RWPE1 (cell line): ENCODE results near the gene CREBBP.

Experiments
- CTCF ChIA-PET: fragments of 350-600 bp; sonication (Branson Sonifier 250); formaldehyde crosslinking; extraction: SDS; loops from one replicate; lab custom pipeline; 2021; lab: Yijun Ruan, JAX
- POLR2A ChIA-PET: fragments of 400-600 bp; formaldehyde crosslinking; extraction: SDS; loops from one replicate; lab custom pipeline; 2020; ENCODE audit warnings: antibody characterized with exemption; ENCODE audit not compliant: low non-redundant PET; lab: Yijun Ruan, JAX
- DNase-seq: peaks from one replicate; pipeline ENCODE4 v3.0.0; 2012; ENCODE audit warnings: low spot score
- H3K27ac ChIP-seq: fragments of 450-650 bp; 2 replicates; pipeline ENCODE4 v1.5.1; 2017
- TF ChIP-seq, protein P1 (sequence below): fragments of 450-650 bp; conservative IDR thresholded peaks from 2 replicates; pipeline ENCODE4 v1.5.1; 2017; ENCODE audit warnings: low read depth, mild to moderate bottlenecking

Gene CREBBP

DNA sequence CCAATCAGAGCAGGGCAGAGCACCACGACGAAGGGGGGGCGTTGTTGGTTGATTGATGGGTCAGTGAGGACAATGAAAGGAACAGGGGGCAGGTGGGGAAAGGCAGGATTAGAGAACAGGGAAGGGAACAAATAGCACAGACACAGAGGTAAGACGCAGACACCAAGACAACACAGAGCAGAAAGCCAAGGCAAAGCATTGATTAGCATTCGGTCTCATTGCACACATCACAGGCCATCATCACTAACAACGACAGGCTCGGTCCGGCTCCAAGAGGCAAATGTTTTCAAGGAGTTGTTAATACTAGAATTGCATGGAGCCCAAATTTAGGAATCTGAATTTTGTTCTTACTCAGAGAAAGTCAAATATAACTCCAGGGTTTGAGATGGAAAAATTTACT is 128.6 kb downstream of the CREBBP start:
- no peak for DNase-seq
- ChIA-PET POLR2A (no interaction called here), CTCF (interaction anchor here (0.6 kb wide), 1 partner anchor 800 kb away, joined by 3 read pairs; no protein-coding TSS in a partner anchor)
- no peak overlapping the region for H3K27ac ChIP-seq
- TF ChIP-seq, protein P1, sequence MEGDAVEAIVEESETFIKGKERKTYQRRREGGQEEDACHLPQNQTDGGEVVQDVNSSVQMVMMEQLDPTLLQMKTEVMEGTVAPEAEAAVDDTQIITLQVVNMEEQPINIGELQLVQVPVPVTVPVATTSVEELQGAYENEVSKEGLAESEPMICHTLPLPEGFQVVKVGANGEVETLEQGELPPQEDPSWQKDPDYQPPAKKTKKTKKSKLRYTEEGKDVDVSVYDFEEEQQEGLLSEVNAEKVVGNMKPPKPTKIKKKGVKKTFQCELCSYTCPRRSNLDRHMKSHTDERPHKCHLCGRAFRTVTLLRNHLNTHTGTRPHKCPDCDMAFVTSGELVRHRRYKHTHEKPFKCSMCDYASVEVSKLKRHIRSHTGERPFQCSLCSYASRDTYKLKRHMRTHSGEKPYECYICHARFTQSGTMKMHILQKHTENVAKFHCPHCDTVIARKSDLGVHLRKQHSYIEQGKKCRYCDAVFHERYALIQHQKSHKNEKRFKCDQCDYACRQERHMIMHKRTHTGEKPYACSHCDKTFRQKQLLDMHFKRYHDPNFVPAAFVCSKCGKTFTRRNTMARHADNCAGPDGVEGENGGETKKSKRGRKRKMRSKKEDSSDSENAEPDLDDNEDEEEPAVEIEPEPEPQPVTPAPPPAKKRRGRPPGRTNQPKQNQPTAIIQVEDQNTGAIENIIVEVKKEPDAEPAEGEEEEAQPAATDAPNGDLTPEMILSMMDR: no peak

DNA sequence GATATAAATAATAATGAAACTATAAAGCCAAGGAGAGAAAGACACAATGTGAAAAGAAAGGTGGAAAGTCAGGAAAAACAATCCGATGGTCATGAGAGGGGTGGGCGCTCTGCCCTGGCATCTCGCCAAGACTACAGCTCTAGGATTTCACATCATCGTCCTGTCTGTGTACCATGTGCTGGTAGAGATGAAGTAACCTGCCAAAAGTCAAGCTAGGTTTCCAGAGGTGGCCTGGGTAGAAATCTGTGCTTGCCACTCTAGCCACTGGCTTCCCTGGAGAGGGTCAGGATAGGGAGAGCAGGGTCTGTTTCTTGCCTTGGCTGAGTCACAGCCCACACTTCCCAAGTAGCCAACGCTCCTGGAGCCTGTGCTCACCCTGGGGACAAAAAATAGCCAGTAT is 132.2 kb downstream of the CREBBP start:
- no peak overlapping the region; the same call in 1 of the 2 replicates for H3K27ac ChIP-seq
- TF ChIP-seq, protein P1: no peak
- POLR2A ChIA-PET: no interaction called here
- CTCF ChIA-PET: no interaction called here
- DNase-seq: no peak

DNA sequence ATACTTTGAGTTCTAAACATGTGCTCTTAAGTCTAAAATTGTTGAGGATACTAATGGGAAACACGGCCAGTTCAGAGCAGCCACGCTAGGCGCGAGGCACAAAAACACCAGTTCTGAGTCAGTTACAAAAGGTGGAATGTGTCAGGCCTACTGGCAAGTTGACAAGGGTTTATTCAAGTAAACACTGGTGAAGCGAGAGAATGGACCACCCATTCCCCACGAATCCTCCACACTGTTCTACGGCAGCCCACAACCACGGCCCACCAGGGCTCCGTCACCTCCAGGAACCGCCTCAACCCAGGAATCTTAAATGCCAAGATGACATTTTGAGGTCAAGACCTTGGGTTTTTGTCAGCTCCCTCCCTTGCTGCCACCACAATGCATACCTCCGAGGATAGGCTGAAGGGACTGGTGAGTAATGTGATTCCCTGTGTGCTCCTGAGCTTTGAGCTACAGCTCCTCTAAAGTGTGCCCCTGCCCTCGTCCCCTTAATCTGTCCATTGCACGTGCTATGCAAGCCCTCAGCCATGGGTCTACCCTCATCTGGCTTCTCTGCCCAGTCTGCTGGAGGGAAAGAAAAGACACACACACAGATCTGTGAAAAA is 134.7 kb downstream of the CREBBP start:
- H3K27ac ChIP-seq: no peak overlapping the region
- CTCF ChIA-PET: interaction anchor here (0.7 kb wide), 1 partner anchor 217 kb away, joined by 3 read pairs; no protein-coding TSS in a partner anchor
- TF ChIP-seq, protein P1: no peak
- DNase-seq: no peak
- POLR2A ChIA-PET: no interaction called here

DNA sequence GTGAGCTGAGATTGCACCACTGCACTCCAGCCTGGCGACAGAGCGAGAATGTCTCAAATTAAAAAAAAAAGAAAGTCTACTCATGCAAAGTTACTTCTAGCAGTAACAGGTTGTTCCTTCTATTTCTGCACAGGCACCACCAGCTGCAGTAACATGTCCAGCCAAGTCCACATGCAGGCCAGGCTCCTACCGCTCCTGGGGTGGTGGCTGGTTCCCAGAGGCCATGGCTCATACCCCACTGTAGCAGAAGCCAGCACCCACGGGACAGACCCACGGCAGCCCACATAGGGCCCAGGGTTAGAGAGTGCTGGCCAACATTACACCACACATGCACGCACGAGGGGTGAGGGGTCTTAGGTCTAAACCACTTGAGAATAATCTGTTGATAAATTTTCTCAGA is 136.5 kb downstream of the CREBBP start:
- POLR2A ChIA-PET: no interaction called here
- TF ChIP-seq, protein P1: no peak
- no peak for DNase-seq
- CTCF ChIA-PET: interaction anchor here (0.6 kb wide), 2 partner anchors 25 to 153 kb away, joined by 3 to 4 read pairs; no protein-coding TSS in a partner anchor
- H3K27ac ChIP-seq: no peak overlapping the region; the same call in 1 of the 2 replicates

DNA sequence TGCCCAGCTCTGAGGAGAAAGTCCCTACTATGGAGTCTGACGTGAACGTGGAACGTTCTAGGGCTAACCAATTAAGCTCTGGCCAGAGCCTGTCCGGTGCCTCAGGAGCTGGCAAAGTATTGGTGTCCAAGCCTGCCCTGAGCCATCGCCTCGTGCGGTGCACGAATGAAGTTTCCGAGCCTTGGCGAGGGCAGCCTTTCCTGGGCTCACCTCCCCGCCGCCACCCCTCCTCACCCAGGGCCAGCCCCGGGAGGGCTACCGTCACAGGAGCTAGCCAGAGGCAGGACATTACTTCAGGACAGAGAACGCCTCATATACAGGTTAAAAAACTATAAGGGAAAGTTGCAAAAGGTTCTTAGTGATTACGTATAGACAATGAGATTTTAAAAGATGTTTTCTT is 139.6 kb downstream of the CREBBP start:
- no peak for DNase-seq
- no peak overlapping the region for H3K27ac ChIP-seq
- TF ChIP-seq, protein P1: no peak
- ChIA-PET CTCF (interaction anchor here (0.6 kb wide), 1 partner anchor 43 kb away, joined by 3 read pairs; no protein-coding TSS in a partner anchor), POLR2A (interaction anchor here (0.6 kb wide), 1 partner anchor 127 kb away, joined by 3 read pairs; no protein-coding TSS in a partner anchor)

DNA sequence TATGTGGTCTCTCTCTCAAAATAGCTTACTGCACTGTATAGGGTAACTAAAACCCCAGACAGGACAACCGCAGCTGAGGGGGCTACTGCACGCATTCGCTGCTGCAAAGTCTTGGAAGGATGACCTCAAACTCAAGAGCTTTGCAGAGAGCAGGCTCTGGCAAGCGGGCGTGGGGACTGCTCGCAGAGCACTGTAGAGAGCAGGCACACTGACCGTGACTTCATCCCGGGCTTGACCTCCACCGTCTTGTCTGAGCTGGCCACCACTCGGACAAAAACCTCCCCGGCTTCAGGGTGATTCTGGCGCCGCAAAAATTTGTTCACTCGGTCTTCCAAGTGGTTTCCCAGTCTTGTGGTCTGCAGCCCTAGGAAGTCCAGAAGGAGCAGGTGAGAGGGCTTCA is 140.3 kb downstream of the CREBBP start:
- TF ChIP-seq, protein P1: no peak
- no peak overlapping the region for H3K27ac ChIP-seq
- no peak for DNase-seq
- POLR2A ChIA-PET: no interaction called here
- CTCF ChIA-PET: no interaction called here
